ENCODE data around the gene CASK. TPM values are rescaled to one million over a fixed set of nuclear protein-coding genes. Genes with fewer than 3 reads are reported as not detected.
"Not testable (repeated sequence)": the region's sequence is repeated elsewhere in the genome, so short reads cannot be mapped to it uniquely, and the experiment has no call there.

The CASK gene
- total RNA-seq, 2 donors from 2014 or later, result 35.6 to 95.6 TPM

DNA sequence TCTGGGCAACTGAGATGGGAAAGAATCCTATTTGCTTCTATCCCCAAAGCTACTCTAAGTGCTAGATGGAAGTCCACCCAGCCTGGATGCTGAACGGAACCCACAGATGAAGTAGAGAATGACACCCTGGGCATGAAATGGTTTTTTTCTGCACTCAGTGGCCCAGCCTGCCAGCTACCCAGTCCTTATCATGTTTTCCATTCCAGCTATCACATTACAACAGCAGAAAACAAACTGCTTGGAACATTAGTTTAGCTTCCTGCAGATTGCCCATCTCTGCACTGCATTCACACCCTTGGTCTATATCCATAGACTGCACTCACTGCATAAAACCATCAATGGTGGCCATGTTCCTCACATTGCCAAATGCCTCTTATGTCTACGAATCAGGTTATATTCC, 397.1 kb downstream of the CASK start:
- no peaks in the 10 kb centered on the region for H3K27me3 Mint-ChIP-seq
- H3K27ac Mint-ChIP-seq, result peak overlapping the region; percentile 53
- H3K9me3 Mint-ChIP-seq, result no peaks in the 10 kb centered on the region
- no peak for ATAC-seq (replicated peaks)
- peak overlapping the region; percentile 45 for H3K4me3 Mint-ChIP-seq
- peaks cover 21% of the 10 kb centered on the region for H3K4me1 Mint-ChIP-seq
- H3K36me3 Mint-ChIP-seq (ENCODE audit: low read depth), result peaks cover 70% of the 10 kb centered on the region

DNA sequence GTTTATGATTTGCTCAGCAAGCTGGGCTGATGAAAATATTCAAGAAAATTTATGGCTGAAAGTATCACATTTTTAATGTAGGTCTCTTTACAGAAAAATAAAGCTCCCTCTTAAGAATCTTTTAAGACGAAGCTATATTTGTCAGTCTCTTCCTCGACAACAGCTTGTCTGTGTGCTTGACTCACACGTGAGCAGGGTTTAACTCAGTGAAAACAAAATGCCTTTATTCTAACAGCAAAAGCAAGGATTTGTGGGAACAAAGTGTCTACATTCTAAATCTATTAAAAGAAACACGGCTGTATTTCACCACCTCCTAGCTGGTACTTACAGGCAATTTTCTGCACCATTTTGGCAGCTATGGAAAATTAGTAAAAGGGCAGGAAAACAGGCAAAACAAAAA, 400.7 kb downstream of the CASK start:
- Mint-ChIP-seq H3K4me3 (no peak overlapping the region), H3K27me3 (no peaks in the 10 kb centered on the region), H3K36me3 (ENCODE audit: low read depth) (peaks cover 49% of the 10 kb centered on the region), H3K27ac (no peak overlapping the region), H3K4me1 (peaks cover 28% of the 10 kb centered on the region), H3K9me3 (no peaks in the 10 kb centered on the region)
- no peak for ATAC-seq (replicated peaks)

DNA sequence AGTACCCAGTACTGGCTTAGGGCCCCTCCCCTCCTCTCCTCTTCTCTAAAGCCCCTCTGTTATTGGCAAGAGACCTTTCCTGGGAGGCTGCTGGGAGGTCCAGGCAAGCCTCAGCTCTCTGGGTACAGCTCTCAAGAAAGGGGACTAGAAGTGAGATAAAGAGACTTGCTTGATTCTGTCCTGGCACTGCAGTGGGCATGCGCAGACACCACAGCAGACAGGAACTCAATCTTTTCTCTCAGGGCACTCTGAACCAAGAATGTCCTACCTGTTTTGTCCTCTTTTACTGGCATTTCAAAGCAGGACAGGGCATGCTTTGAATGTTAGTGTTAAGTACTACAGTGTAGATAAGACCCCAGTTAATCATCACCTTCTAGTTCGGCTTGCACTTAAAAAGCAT, 401.3 kb downstream of the CASK start:
- H3K27ac Mint-ChIP-seq, result no peak overlapping the region
- H3K9me3 Mint-ChIP-seq, result no peaks in the 10 kb centered on the region
- H3K4me3 Mint-ChIP-seq, result no peak overlapping the region
- peaks cover 47% of the 10 kb centered on the region for H3K36me3 Mint-ChIP-seq (ENCODE audit: low read depth)
- ATAC-seq (replicated peaks), result no peak
- no peaks in the 10 kb centered on the region for H3K27me3 Mint-ChIP-seq
- peaks cover 27% of the 10 kb centered on the region for H3K4me1 Mint-ChIP-seq

DNA sequence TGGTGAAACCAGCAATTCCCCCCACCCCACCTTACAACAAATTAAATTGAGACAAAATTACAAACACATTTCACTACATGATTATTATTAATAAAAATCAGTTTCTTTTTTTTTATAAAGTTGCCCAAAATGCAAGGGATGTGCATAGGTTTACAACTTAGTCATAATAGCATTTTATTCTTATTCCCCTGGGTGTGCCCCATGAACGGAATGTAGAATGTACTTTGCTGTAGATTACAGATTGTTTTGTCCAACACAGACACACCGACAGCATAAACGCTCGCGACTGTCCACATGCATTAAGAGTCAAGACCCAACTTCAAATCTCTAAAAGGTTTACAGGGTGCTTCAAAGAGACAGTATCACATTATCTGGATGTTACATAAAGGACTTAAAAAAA, 403.9 kb downstream of the CASK start:
- peaks cover 26% of the 10 kb centered on the region for H3K36me3 Mint-ChIP-seq (ENCODE audit: low read depth)
- no peak for ATAC-seq (replicated peaks)
- H3K9me3 Mint-ChIP-seq, result no peaks in the 10 kb centered on the region
- peaks cover 15% of the 10 kb centered on the region for H3K4me1 Mint-ChIP-seq
- H3K27ac Mint-ChIP-seq, result no peak overlapping the region
- no peak overlapping the region for H3K4me3 Mint-ChIP-seq
- no peaks in the 10 kb centered on the region for H3K27me3 Mint-ChIP-seq

DNA sequence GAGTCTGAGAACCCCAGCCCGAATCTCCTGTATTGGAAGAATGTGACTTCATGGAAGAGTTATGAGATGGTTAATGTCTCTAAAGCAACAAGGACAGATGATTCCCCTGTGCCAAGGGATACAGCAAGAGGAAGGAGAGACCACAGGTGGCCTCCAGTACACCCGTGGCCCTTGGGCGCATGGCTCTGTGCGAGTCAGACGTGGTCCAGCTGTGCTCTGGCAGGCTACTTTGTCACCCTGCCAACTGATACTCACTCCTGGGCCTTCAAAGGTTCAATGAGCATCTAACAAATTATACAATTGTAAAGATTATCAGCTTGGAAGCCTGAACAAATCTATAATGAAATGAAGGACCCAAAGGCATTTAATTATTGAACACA, 404.5 kb downstream of the CASK start:
- H3K27ac Mint-ChIP-seq, result peak overlapping the region; percentile 70
- no peak for ATAC-seq (replicated peaks)
- peaks cover 20% of the 10 kb centered on the region for H3K4me1 Mint-ChIP-seq
- H3K4me3 Mint-ChIP-seq, result peak overlapping the region; percentile 64
- peaks cover 25% of the 10 kb centered on the region for H3K36me3 Mint-ChIP-seq (ENCODE audit: low read depth)
- H3K27me3 Mint-ChIP-seq, result no peaks in the 10 kb centered on the region
- H3K9me3 Mint-ChIP-seq, result no peaks in the 10 kb centered on the region

DNA sequence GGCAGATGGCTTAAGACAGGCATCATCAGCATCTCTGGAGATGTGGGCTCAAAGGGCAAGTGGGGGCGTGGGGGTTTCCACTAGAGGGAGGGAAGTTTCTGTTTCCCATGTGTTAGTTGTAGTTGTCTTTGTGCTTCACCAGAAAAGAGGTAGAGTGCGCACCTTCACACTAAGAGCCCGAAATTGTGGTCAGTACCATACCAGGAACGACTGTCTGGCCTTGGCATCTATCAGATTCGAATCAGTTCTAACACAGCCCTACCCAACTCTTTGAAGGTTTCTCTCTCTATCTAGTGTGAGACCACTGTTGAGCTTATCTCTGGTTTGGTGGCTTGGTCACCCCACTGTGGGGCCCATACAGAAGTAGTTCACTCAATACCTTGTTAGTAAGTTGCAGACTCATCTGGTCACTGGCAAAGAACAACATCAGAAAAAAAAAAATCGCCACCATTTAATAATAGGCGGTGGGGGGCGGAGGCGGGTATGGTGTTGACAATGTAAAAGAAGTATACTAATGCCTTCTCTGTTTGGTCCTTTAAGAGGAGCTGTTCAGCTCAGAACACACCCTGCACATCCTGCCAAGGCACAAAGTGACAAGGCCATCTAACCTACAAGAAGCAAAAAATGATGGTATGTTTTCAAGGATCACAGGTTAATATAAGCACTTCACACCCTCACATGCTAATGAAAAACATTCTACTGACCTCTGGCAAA, 405.1 kb downstream of the CASK start:
- Mint-ChIP-seq H3K9me3 (no peaks in the 10 kb centered on the region), H3K27me3 (no peaks in the 10 kb centered on the region), H3K4me3 (peak overlapping the region; percentile 64), H3K27ac (peak overlapping the region; percentile 70), H3K36me3 (ENCODE audit: low read depth) (peaks cover 19% of the 10 kb centered on the region), H3K4me1 (peaks cover 22% of the 10 kb centered on the region)
- peak; percentile 88 for ATAC-seq (replicated peaks)

DNA sequence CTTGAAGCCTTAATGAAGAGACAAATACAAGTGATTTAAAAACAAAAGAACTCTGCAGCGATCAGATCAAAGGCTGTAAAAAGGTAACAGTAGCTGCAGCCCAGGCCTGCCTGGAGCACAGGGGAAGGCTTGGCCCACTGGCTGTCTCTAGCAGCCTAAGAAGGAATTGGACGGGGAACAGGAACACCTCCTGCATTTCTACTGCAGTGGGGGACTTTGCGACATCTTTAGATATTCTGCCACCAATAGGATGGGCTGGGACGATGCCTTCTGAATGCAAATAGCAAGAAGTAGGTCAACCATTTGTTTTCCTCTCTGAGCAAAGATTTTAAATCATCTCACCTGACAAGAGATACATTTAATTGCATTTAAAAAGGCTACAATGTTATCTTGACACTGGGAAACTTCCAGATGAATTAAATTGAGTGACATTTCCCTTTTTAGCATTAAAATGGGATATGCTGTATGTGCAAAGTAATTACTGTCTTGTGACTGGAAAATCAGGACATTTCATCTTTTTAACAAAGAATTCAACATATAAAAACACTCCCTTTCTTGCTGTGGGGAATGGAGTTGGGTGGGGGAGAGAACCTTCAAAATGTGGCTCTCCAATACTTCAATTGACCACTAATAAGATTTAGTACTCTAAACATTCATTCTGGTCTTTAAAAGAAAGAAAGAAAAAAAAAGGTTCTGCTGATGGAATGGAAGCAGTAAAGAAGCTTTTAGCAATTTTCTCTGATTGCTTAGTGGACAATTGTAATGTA, 406.2 kb downstream of the CASK start:
- Mint-ChIP-seq H3K27me3 (no peaks in the 10 kb centered on the region), H3K27ac (peak overlapping the region; percentile 59), H3K4me1 (peaks cover 22% of the 10 kb centered on the region), H3K9me3 (no peaks in the 10 kb centered on the region), H3K36me3 (ENCODE audit: low read depth) (peaks cover 11% of the 10 kb centered on the region), H3K4me3 (peak overlapping the region; percentile 64)
- ATAC-seq (replicated peaks), result no peak

DNA sequence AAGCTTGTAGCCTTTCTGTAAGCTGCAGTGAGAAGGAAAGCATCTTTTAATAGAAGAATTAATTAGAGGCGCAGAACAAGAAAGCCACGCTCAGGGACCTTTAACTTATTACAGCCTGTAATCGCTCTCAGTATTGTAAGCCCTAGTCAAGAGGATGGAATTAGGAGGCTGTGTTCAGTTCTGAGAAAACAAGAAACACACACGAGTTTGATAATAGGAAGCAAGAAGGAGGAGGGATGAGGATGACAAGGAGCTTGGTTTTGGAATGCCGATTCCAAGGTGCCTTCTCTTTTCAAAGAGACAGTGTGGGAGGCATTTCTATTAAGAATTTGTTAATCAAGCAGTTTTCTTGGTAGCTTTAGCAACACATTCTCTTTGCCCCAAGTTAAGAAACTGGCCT, 406.9 kb downstream of the CASK start:
- Mint-ChIP-seq H3K4me3 (peak overlapping the region; percentile 64), H3K4me1 (peaks cover 22% of the 10 kb centered on the region), H3K9me3 (no peaks in the 10 kb centered on the region)

DNA sequence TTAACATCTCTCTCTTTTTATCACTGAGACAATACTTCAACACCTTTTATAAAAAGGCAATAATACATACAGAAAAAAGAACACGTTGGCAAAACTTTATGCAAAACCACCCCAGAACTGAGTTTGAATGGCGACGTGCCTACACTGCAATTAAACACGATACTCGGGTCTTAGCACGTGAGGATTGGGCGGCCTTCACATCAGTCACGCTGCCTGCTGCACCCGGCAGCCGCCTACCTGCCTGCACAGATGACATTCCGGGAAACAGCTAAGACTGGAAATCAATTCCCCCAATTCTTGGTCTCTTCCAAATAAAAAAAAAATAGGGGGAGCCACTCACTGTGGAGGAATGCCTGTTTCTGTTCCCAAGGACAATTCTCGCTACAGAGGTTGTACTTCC, 408.0 kb downstream of the CASK start:
- Mint-ChIP-seq H3K27me3 (no peaks in the 10 kb centered on the region), H3K4me3 (no peak overlapping the region), H3K27ac (no peak overlapping the region), H3K9me3 (no peaks in the 10 kb centered on the region), H3K36me3 (ENCODE audit: low read depth) (peaks cover 10% of the 10 kb centered on the region), H3K4me1 (peaks cover 22% of the 10 kb centered on the region)
- ATAC-seq (replicated peaks), result no peak

More for the DNA sequence above, 406.9 kb downstream of the CASK start:
- Mint-ChIP-seq H3K27me3 (no peaks in the 10 kb centered on the region), H3K36me3 (ENCODE audit: low read depth) (peaks cover 11% of the 10 kb centered on the region), H3K27ac (peak overlapping the region; percentile 59)
- no peak for ATAC-seq (replicated peaks)

DNA sequence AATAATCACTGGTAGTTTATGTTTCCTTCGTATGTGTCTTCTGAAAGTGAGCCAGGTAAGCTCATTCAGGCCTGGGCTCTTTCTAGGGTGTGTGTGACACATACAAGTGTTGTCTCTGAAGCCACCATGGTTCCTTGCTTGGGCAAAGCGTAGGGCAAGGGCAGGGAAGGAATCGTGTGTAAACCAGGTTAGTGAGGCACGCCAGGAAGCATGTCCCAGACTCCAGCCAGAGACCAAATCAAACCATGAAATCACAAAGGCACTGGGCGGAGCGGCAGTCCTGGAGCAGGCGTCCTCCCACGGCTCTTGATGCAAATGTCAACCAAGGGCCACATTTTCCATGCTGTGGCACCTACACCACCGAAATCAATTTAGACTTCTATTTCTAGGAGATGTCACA, 409.2 kb downstream of the CASK start:
- H3K27me3 Mint-ChIP-seq, result no peaks in the 10 kb centered on the region
- no peak for ATAC-seq (replicated peaks)
- no peak overlapping the region for H3K4me3 Mint-ChIP-seq
- no peak overlapping the region for H3K27ac Mint-ChIP-seq
- H3K9me3 Mint-ChIP-seq, result no peaks in the 10 kb centered on the region
- H3K36me3 Mint-ChIP-seq (ENCODE audit: low read depth), result peaks cover 6% of the 10 kb centered on the region
- peaks cover 22% of the 10 kb centered on the region for H3K4me1 Mint-ChIP-seq

DNA sequence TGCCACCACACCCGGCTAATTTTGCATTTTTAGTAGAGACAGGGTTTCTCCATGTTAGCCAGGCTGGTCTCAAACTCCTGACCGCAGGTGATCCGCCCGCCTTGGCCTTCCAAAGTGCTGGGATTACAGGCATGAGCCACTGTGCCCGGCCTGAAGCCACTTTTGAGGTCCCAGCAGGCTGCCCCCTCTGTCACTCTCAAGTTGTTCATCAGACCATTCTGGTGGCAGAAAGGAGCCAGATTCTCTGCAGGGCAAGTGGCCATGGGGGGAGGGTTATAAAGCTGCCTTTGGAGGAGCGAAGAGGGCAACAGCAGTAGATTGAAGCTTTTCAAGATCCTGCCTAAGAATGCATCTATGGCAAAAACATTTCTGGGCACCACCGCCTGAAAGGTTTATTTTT, 410.5 kb downstream of the CASK start:
- not testable (repeated sequence) for H3K36me3 Mint-ChIP-seq (ENCODE audit: low read depth); H3K27ac Mint-ChIP-seq; ATAC-seq (replicated peaks); H3K27me3 Mint-ChIP-seq; H3K4me3 Mint-ChIP-seq; H3K9me3 Mint-ChIP-seq
- H3K4me1 Mint-ChIP-seq, result peaks cover 11% of the 10 kb centered on the region

DNA sequence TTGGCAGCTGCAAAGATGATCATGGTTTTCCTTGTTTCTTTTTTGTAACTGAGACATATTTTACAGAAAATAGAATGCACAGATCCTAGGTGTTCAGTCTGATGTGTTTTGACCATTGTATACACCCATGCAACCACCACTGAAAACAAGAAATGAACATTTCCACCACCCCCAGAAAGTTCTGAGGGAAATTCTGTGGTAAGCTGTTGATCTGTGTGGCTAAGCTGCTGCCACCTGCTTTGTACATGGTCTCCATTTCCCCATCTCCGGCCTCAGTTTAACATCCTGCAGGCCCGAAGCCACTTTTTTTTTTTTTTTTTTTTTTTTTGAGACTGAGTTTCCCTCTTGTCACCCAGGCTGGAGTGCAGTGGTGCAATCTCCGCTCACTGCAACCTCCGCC, 411.0 kb downstream of the CASK start:
- peak; percentile 95 for ATAC-seq (replicated peaks)
- peak overlapping the region; percentile 8 for H3K4me3 Mint-ChIP-seq
- no peaks in the 10 kb centered on the region for H3K9me3 Mint-ChIP-seq
- H3K27me3 Mint-ChIP-seq, result no peaks in the 10 kb centered on the region
- H3K27ac Mint-ChIP-seq, result peak overlapping the region; percentile 77
- peaks cover 6% of the 10 kb centered on the region for H3K4me1 Mint-ChIP-seq
- no peaks in the 10 kb centered on the region for H3K36me3 Mint-ChIP-seq (ENCODE audit: low read depth)

DNA sequence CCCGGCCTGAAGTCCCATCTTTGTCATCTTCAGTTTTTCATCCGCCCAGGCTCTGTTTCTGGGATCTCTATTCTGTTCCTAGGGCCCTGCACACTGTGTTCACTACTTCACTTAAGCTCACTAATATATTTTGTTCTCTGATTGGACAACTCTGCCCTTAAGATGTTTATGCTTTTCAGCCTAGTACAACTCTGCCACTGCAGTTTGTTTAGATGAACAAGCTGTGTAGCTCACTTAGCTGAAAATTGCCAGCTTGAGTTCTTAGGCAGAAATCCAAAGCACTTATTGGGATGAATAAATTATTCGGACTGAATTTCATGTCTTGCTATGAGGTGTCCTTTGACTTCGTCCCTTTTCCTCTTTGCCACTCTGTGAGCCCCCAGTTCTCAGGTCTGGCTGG, 415.4 kb downstream of the CASK start:
- Mint-ChIP-seq H3K36me3 (ENCODE audit: low read depth) (no peaks in the 10 kb centered on the region), H3K4me3 (no peak overlapping the region), H3K27me3 (no peaks in the 10 kb centered on the region), H3K9me3 (no peaks in the 10 kb centered on the region), H3K27ac (no peak overlapping the region), H3K4me1 (no peaks in the 10 kb centered on the region)
- no peak for ATAC-seq (replicated peaks)

DNA sequence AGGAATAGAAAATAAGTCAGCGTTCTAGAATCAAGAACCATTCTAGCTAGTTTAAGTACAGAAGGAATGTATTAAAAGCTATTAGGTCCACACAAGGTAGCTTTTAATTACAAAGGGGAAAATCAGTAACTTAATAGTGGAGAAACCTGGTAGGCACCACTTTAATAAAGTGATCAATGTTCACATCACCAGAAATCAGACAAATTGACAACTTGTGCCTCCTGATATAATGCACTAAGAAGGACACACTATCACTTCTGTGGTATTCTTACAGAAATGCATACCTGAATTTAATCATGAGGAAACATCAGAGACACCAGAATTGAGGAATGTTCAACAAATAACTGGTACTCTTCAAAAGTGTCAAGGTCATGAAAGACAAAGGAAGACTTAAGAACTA, 421.4 kb downstream of the CASK start:
- ATAC-seq (replicated peaks), result no peak
- Mint-ChIP-seq H3K27me3 (no peaks in the 10 kb centered on the region), H3K4me3 (no peak overlapping the region), H3K27ac (no peak overlapping the region), H3K4me1 (no peaks in the 10 kb centered on the region), H3K36me3 (ENCODE audit: low read depth) (no peaks in the 10 kb centered on the region), H3K9me3 (peaks cover 3% of the 10 kb centered on the region)

DNA sequence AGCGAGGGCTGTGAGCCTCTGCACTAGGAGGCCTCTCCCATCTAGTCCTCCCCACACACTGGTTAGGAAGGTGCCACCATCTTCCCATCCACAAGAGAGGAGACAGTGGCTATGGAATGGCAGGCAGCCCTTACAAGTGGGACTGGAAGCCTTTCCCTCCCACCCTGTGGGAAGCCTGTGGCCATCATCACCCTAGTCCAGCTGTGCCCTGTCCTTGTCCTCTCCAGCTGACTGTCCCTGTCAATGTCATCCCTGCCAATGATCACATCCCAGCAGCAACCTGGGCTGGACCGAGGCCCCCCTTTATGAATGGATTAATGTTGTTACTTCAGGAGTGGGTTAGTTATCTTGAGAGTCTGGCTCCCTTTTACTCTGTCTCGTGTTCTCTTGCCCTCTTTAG, 423.4 kb downstream of the CASK start:
- Mint-ChIP-seq H3K27ac (no peak overlapping the region), H3K4me3 (no peak overlapping the region), H3K27me3 (no peaks in the 10 kb centered on the region)

More for the DNA sequence above, 423.4 kb downstream of the CASK start:
- Mint-ChIP-seq H3K36me3 (ENCODE audit: low read depth) (no peaks in the 10 kb centered on the region), H3K9me3 (peaks cover 6% of the 10 kb centered on the region), H3K4me1 (no peaks in the 10 kb centered on the region)
- no peak for ATAC-seq (replicated peaks)

Data from activated T-helper 17 cell treated with anti-CD3 and anti-CD28 coated beads, Interleukin-2, amount 50 U/mL, for 72 hours (primary cell).